ENCODE measurements around the gene MBD6.

MBD6 gene

GRCh38 chr12:57522887-57523705 is 472 bp downstream of the MBD6 start:
- in situ Hi-C loops (cut with HindIII; ENCODE audit: low pct_unique_long_range_greater_than_20kb, low sequenced_read_pairs): no loop called here
- DNase-seq (ENCODE audit: low read depth in 1 of 2, low spot score in 1 of 2): peak in 1 of 2 experiments; percentile 53
- no peak for TF ChIP-seq JUND (IDR thresholded peaks at IDR 0.05; ENCODE audit: low read depth)

GRCh38 chr12:57523706-57524614 is 1.3 kb downstream of the MBD6 start:
- no peak for TF ChIP-seq JUND (IDR thresholded peaks at IDR 0.05; ENCODE audit: low read depth)
- DNase-seq (ENCODE audit: low read depth in 1 of 2, low spot score in 1 of 2): no peak
- in situ Hi-C loops (cut with HindIII; ENCODE audit: low pct_unique_long_range_greater_than_20kb, low sequenced_read_pairs): no loop called here

GRCh38 chr12:57524814-57525614 is 2.4 kb downstream of the MBD6 start:
- in situ Hi-C loops (cut with HindIII; ENCODE audit: low pct_unique_long_range_greater_than_20kb, low sequenced_read_pairs): no loop called here
- no peak for DNase-seq (ENCODE audit: low read depth in 1 of 2, low spot score in 1 of 2)
- no peak for TF ChIP-seq JUND (IDR thresholded peaks at IDR 0.05; ENCODE audit: low read depth)

GRCh38 chr12:57525615-57526383 is 3.2 kb downstream of the MBD6 start:
- no peak for DNase-seq (ENCODE audit: low read depth in 1 of 2, low spot score in 1 of 2)
- no peak for TF ChIP-seq JUND (IDR thresholded peaks at IDR 0.05; ENCODE audit: low read depth)
- in situ Hi-C loops (cut with HindIII; ENCODE audit: low pct_unique_long_range_greater_than_20kb, low sequenced_read_pairs): no loop called here

- TF ChIP-seq JUND (IDR thresholded peaks at IDR 0.05; ENCODE audit: low read depth): no peak
- in situ Hi-C loops (cut with HindIII; ENCODE audit: low pct_unique_long_range_greater_than_20kb, low sequenced_read_pairs): no loop called here
- DNase-seq (ENCODE audit: low read depth in 1 of 2, low spot score in 1 of 2): no peak
Measured at GRCh38 chr12:57526477-57527126, 4.0 kb downstream of the MBD6 start.

GRCh38 chr12:57527184-57527583 is 4.6 kb downstream of the MBD6 start:
- DNase-seq (ENCODE audit: low read depth in 1 of 2, low spot score in 1 of 2): no peak
- no peak for TF ChIP-seq JUND (IDR thresholded peaks at IDR 0.05; ENCODE audit: low read depth)
- in situ Hi-C loops (cut with HindIII; ENCODE audit: low pct_unique_long_range_greater_than_20kb, low sequenced_read_pairs): no loop called here

- in situ Hi-C loops (cut with HindIII; ENCODE audit: low pct_unique_long_range_greater_than_20kb, low sequenced_read_pairs): no loop called here
- no peak for DNase-seq (ENCODE audit: low read depth in 1 of 2, low spot score in 1 of 2)
- TF ChIP-seq JUND (IDR thresholded peaks at IDR 0.05; ENCODE audit: low read depth): no peak
Measured at GRCh38 chr12:57528176-57528575, 5.6 kb downstream of the MBD6 start.

- no peak for DNase-seq (ENCODE audit: low read depth in 1 of 2, low spot score in 1 of 2)
- TF ChIP-seq JUND (IDR thresholded peaks at IDR 0.05; ENCODE audit: low read depth): no peak
- in situ Hi-C loops (cut with HindIII; ENCODE audit: low pct_unique_long_range_greater_than_20kb, low sequenced_read_pairs): no loop called here
Measured at GRCh38 chr12:57528831-57529555, 6.4 kb downstream of the MBD6 start.

GRCh38 chr12:57529831-57530230 is 7.2 kb downstream of the MBD6 start:
- peak in 1 of 2 experiments; percentile 40 for DNase-seq (ENCODE audit: low read depth in 1 of 2, low spot score in 1 of 2)
- in situ Hi-C loops (cut with HindIII; ENCODE audit: low pct_unique_long_range_greater_than_20kb, low sequenced_read_pairs): no loop called here
- no peak for TF ChIP-seq JUND (IDR thresholded peaks at IDR 0.05; ENCODE audit: low read depth)

GRCh38 chr12:57530396-57531142 is 7.9 kb downstream of the MBD6 start:
- in situ Hi-C loops (cut with HindIII; ENCODE audit: low pct_unique_long_range_greater_than_20kb, low sequenced_read_pairs): no loop called here
- TF ChIP-seq JUND (IDR thresholded peaks at IDR 0.05; ENCODE audit: low read depth): no peak
- no peak for DNase-seq (ENCODE audit: low read depth in 1 of 2, low spot score in 1 of 2)

Measured in T47D (cell line).